H9 (cell line): ENCODE results near the gene COX4I2. TPM values are rescaled to one million over a fixed set of nuclear protein-coding genes. Genes with fewer than 3 reads are reported as not detected.
A peak's percentile ranks its signal among the peaks of the same experiment; 100 is the strongest.

Experiments used
- DNase-seq: peaks from one replicate; pipeline ENCODE4 v3.0.0-alpha.2; 2017
- H2AFZ ChIP-seq: one replicate; pipeline ENCODE4 v1.6.1; 2013; ENCODE audit warnings: mild to moderate bottlenecking, low read length, control low read depth, moderate library complexity
- H2AK5ac ChIP-seq: 2 replicates; pipeline ENCODE4 v1.6.1; 2013; ENCODE audit warnings: low read length, control low read depth, mixed read lengths; ENCODE audit not compliant: insufficient read length
- H2BK120ac ChIP-seq: one replicate; pipeline ENCODE4 v1.6.1; 2013; ENCODE audit warnings: low read depth, mild to moderate bottlenecking, low read length, control low read depth, inconsistent platforms; ENCODE audit not compliant: poor library complexity, severe bottlenecking
- H2BK12ac ChIP-seq: 2 replicates; pipeline ENCODE4 v1.6.1; 2013; ENCODE audit warnings: low read length, control low read depth, mixed read lengths, low read depth; ENCODE audit not compliant: insufficient read length
- H2BK15ac ChIP-seq: 2 replicates; pipeline ENCODE4 v1.6.1; 2013; ENCODE audit warnings: low read depth, low read length, control low read depth
- H2BK20ac ChIP-seq: one replicate; pipeline ENCODE4 v1.6.1; 2013; ENCODE audit warnings: low read depth, mild to moderate bottlenecking, low read length, control low read depth, inconsistent platforms; ENCODE audit not compliant: poor library complexity, severe bottlenecking
- H2BK5ac ChIP-seq: 2 replicates; pipeline ENCODE4 v1.6.1; 2013; ENCODE audit warnings: low read length, control low read depth, mixed read lengths; ENCODE audit not compliant: insufficient read length
- H3K14ac ChIP-seq: 2 replicates; pipeline ENCODE4 v1.6.1; 2013; ENCODE audit warnings: low read length, control low read depth; ENCODE audit not compliant: insufficient read depth
- H3K18ac ChIP-seq: 2 replicates; pipeline ENCODE4 v1.6.1; 2013; ENCODE audit warnings: low read depth, mild to moderate bottlenecking, mixed read lengths, low read length, control low read depth; ENCODE audit not compliant: insufficient read length
- H3K23ac ChIP-seq: 2 replicates; pipeline ENCODE4 v1.6.1; 2013; ENCODE audit warnings: low read length, control low read depth, mixed read lengths, low read depth; ENCODE audit not compliant: insufficient read length
- H3K23me2 ChIP-seq: 2 replicates; pipeline ENCODE4 v1.6.1; 2013; ENCODE audit warnings: low read depth, mild to moderate bottlenecking, mixed read lengths, low read length, control low read depth; ENCODE audit not compliant: insufficient read length, poor library complexity, severe bottlenecking
- H3K27ac ChIP-seq: 2 replicates; pipeline ENCODE4 v1.5.1; 2013; ENCODE audit warnings: low read length, control low read depth, mixed read lengths, low read depth; ENCODE audit not compliant: insufficient read length
- H3K27me3 ChIP-seq: 2 replicates; pipeline ENCODE4 v1.6.1; 2013; ENCODE audit warnings: low read length, control low read depth, inconsistent platforms; ENCODE audit not compliant: insufficient read depth
- H3K4ac ChIP-seq: 2 replicates; pipeline ENCODE4 v1.6.1; 2013; ENCODE audit warnings: low read depth, mild to moderate bottlenecking, control low read depth, inconsistent platforms, low read length, moderate library complexity
- H3K4me1 ChIP-seq: 2 replicates; pipeline ENCODE4 v1.6.1; 2013; ENCODE audit warnings: low read length, control low read depth, inconsistent platforms; ENCODE audit not compliant: insufficient read depth
- H3K4me2 ChIP-seq: 2 replicates; pipeline ENCODE4 v1.6.1; 2013; ENCODE audit warnings: low read length, control low read depth, mixed read lengths; ENCODE audit not compliant: insufficient read length, insufficient read depth
- H3K56ac ChIP-seq: 2 replicates; pipeline ENCODE4 v1.6.1; 2013; ENCODE audit warnings: low read depth, mild to moderate bottlenecking, mixed read lengths, low read length, control low read depth; ENCODE audit not compliant: insufficient read length
- H3K79me1 ChIP-seq: 2 replicates; pipeline ENCODE4 v1.6.1; 2013; ENCODE audit warnings: low read depth, mild to moderate bottlenecking, moderate library complexity, low read length, control low read depth, inconsistent platforms; ENCODE audit not compliant: insufficient read depth, poor library complexity, severe bottlenecking
- H3K79me2 ChIP-seq: 2 replicates; pipeline ENCODE4 v1.6.1; 2013; ENCODE audit warnings: low read length, control low read depth, inconsistent platforms; ENCODE audit not compliant: insufficient read depth
- H3K9ac ChIP-seq: 2 replicates; pipeline ENCODE4 v1.6.1; 2013; ENCODE audit warnings: low read length, control low read depth, mixed read lengths; ENCODE audit not compliant: insufficient read length; ENCODE audit errors: extremely low read depth
- H3K9me3 ChIP-seq: one replicate; pipeline ENCODE4 v1.6.1; 2013; ENCODE audit warnings: low read depth, low read length, inconsistent platforms; ENCODE audit not compliant: control insufficient read depth
- H3T11ph ChIP-seq: one replicate; pipeline ENCODE4 v1.6.1; 2013; ENCODE audit warnings: mild to moderate bottlenecking, low read length, control low read depth, inconsistent platforms
- H4K20me1 ChIP-seq: one replicate; pipeline ENCODE4 v1.6.1; 2013; ENCODE audit not compliant: control insufficient read depth, insufficient read length, insufficient read depth
- H4K5ac ChIP-seq: 2 replicates; pipeline ENCODE4 v1.6.1; 2013; ENCODE audit warnings: low read depth, mild to moderate bottlenecking, mixed read lengths, low read length, control low read depth; ENCODE audit not compliant: insufficient read length
- H4K8ac ChIP-seq: replicated peaks from 2 replicates; pipeline ENCODE4 v1.6.1; 2013; ENCODE audit warnings: low read length, control low read depth, mixed read lengths, low read depth; ENCODE audit not compliant: insufficient read length
- H4K91ac ChIP-seq: 2 replicates; pipeline ENCODE4 v1.6.1; 2013; ENCODE audit warnings: low read depth, mild to moderate bottlenecking, moderate library complexity, mixed read lengths, low read length, control low read depth; ENCODE audit not compliant: insufficient read length
- H3K27ac Mint-ChIP-seq, 3 experiments: 2 replicates in 2 of 3; 3 replicates in 1 of 3; pipeline ENCODE4 v1.8.0; 2020 to 2021; ENCODE audit warnings: mixed read lengths in 3 of 3, mild to moderate bottlenecking in 1 of 3, moderate library complexity in 1 of 3
- H3K27me3 Mint-ChIP-seq: 2 replicates; pipeline ENCODE4 v1.8.0; 2021; ENCODE audit warnings: low read depth, mild to moderate bottlenecking, moderate library complexity, mixed read lengths
- H3K36me3 Mint-ChIP-seq, 3 experiments: 2 replicates in 2 of 3; 3 replicates in 1 of 3; pipeline ENCODE4 v1.8.0; 2020 to 2021; ENCODE audit warnings: low read depth in 3 of 3, mixed read lengths in 3 of 3; ENCODE audit not compliant: insufficient read depth in 1 of 3
- H3K4me1 Mint-ChIP-seq, 2 experiments: 2 replicates each; pipeline ENCODE4 v1.8.0; 2020; ENCODE audit warnings: mixed read lengths in 2 of 2
- H3K4me3 Mint-ChIP-seq, 2 experiments: 2 replicates in 1 of 2; 3 replicates in 1 of 2; pipeline ENCODE4 v1.8.0; 2020 to 2021; ENCODE audit warnings: mild to moderate bottlenecking in 2 of 2, mixed read lengths in 2 of 2, moderate library complexity in 1 of 2
- H3K9me3 Mint-ChIP-seq, 2 experiments: 2 replicates in 1 of 2; 3 replicates in 1 of 2; pipeline ENCODE4 v1.8.0; 2020; ENCODE audit warnings: mild to moderate bottlenecking in 2 of 2, mixed read lengths in 2 of 2, moderate library complexity in 1 of 2
- WGBS: extraction: QIAGEN DNeasy Blood & Tissue Kit; methylation state at CpG from one replicate; pipeline ENCODE4 v1.1.7; 2013; ENCODE audit warnings: missing lambda C conversion rate, low lambda C conversion rate, mixed read lengths; ENCODE audit not compliant: insufficient read length; ENCODE audit errors: extremely low coverage; 5-methylcytosine and 5-hydroxymethylcytosine counted together
- total RNA-seq: library from RNA; stranded (reverse); gene quantifications from 2 replicates; pipeline ENCODE4 v1.2.1, GENCODE V29; 2021
- TF ChIP-seq, protein P1 (sequence below): fragments of 200-600 bp; sonication (generic); conservative IDR thresholded peaks from 3 replicates; pipeline ENCODE4 v1.8.0; 2021; ENCODE audit warnings: antibody characterized with exemption, mild to moderate bottlenecking

Gene COX4I2
- total RNA-seq, 1 experiment from 2014 or later = not detected

GRCh38 chr20:31590717-31591225 lies 46.9 kb upstream of the COX4I2 start:
- no peak overlapping the region for H3T11ph ChIP-seq
- no peaks in the 10 kb centered on the region for H3K27me3 ChIP-seq
- no peak overlapping the region for H2AFZ ChIP-seq
- no peak overlapping the region for H3K4ac ChIP-seq
- no peak overlapping the region for H3K27ac ChIP-seq
- peak; percentile 75 for DNase-seq
- H3K18ac ChIP-seq = no peak overlapping the region
- H2AK5ac ChIP-seq = no peak overlapping the region
- H3K4me1 ChIP-seq = peaks cover 11% of the 10 kb centered on the region; the same call in 1 of the 2 replicates
- Mint-ChIP-seq H3K9me3 (no peaks in the 10 kb centered on the region; a peak in 3 of 5 replicates), H3K36me3 (no peaks in the 10 kb centered on the region; a peak in 2 of 7 replicates), H3K27ac (peak overlapping the region; percentile 91 to 95 (median 94); a peak in 6 of 7 replicates), H3K4me1 (peaks cover 62 to 66% of the 10 kb centered on the region in 2 experiments), H3K27me3 (no peaks in the 10 kb centered on the region), H3K4me3 (no peak overlapping the region)
- no peaks in the 10 kb centered on the region for H3K79me2 ChIP-seq
- H3K14ac ChIP-seq = no peak overlapping the region; the same call in 1 of the 2 replicates
- TF ChIP-seq, protein P1, sequence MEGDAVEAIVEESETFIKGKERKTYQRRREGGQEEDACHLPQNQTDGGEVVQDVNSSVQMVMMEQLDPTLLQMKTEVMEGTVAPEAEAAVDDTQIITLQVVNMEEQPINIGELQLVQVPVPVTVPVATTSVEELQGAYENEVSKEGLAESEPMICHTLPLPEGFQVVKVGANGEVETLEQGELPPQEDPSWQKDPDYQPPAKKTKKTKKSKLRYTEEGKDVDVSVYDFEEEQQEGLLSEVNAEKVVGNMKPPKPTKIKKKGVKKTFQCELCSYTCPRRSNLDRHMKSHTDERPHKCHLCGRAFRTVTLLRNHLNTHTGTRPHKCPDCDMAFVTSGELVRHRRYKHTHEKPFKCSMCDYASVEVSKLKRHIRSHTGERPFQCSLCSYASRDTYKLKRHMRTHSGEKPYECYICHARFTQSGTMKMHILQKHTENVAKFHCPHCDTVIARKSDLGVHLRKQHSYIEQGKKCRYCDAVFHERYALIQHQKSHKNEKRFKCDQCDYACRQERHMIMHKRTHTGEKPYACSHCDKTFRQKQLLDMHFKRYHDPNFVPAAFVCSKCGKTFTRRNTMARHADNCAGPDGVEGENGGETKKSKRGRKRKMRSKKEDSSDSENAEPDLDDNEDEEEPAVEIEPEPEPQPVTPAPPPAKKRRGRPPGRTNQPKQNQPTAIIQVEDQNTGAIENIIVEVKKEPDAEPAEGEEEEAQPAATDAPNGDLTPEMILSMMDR = no peak
- H2BK5ac ChIP-seq = no peak overlapping the region
- WGBS = no CpG with 5 or more reads among the region's 7 CpGs
- H2BK120ac ChIP-seq = no peak overlapping the region
- H4K8ac ChIP-seq = no peak overlapping the region
- no peak overlapping the region for H3K4me2 ChIP-seq
- no peak overlapping the region for H2BK12ac ChIP-seq
- H3K79me1 ChIP-seq = no peaks in the 10 kb centered on the region
- H3K23me2 ChIP-seq = peaks cover 8% of the 10 kb centered on the region
- H3K9me3 ChIP-seq = no peaks in the 10 kb centered on the region
- H2BK20ac ChIP-seq = no peak overlapping the region
- H4K5ac ChIP-seq = no peak overlapping the region
- no peak overlapping the region for H4K91ac ChIP-seq
- no peak overlapping the region for H2BK15ac ChIP-seq
- no peak overlapping the region for H3K9ac ChIP-seq
- H3K23ac ChIP-seq = no peak overlapping the region
- peaks cover 2% of the 10 kb centered on the region for H4K20me1 ChIP-seq
- no peak overlapping the region for H3K56ac ChIP-seq
